Activated naive CD4-positive, alpha-beta T cell treated with anti-CD3 and anti-CD28 coated beads, Interleukin-2, amount 50 U/mL, for 72 hours (primary cell): ENCODE data around the gene SGIP1. TPM values are rescaled to one million over a fixed set of nuclear protein-coding genes. Genes with fewer than 3 reads are reported as not detected.
A peak's percentile ranks its signal among the peaks of the same experiment; 100 is the strongest.
"Not testable (repeated sequence)": the region's sequence is repeated elsewhere in the genome, so short reads cannot be mapped to it uniquely, and the experiment has no call there.

Experiments used
- ATAC-seq, 2 donors: fragments of 150-1000 bp; cut with Tn5 transposase; 2 replicates each; pipeline ENCODE4 v1.10.0; 2021; ENCODE audit warnings: mild to moderate bottlenecking in 2 of 2, moderate library complexity in 2 of 2
- DNase-seq, 2 donors: peaks; one replicate each; pipeline ENCODE4 v3.0.0; 2021 to 2022; ENCODE audit warnings: low spot score in 2 of 2
- H3K27ac Mint-ChIP-seq, 2 donors: one replicate each; pipeline ENCODE4 v1.8.0; 2022; ENCODE audit warnings: mild to moderate bottlenecking in 2 of 2, mixed read lengths in 2 of 2
- H3K36me3 Mint-ChIP-seq, 2 donors: one replicate each; pipeline ENCODE4 v1.8.0; 2022; ENCODE audit warnings: mixed read lengths in 2 of 2
- H3K9me3 Mint-ChIP-seq, 2 donors: one replicate each; pipeline ENCODE4 v1.8.0; 2022; ENCODE audit warnings: mixed read lengths in 2 of 2
- total RNA-seq, 2 donors: library from RNA; stranded (reverse); gene quantifications; one replicate each; pipeline ENCODE4 v1.2.3, GENCODE V29; 2022

SGIP1 gene
- total RNA-seq, 2 donors from 2014 or later: not detected

- Mint-ChIP-seq H3K9me3 (no peaks in the 10 kb centered on the region), H3K36me3 (no peaks in the 10 kb centered on the region), H3K27ac (no peak overlapping the region)
- DNase-seq (no peak), ATAC-seq (no peak)
These were observed 37.8 kb downstream of the SGIP1 start for GRCh38 chr1:66571789-66572188.

DNA sequence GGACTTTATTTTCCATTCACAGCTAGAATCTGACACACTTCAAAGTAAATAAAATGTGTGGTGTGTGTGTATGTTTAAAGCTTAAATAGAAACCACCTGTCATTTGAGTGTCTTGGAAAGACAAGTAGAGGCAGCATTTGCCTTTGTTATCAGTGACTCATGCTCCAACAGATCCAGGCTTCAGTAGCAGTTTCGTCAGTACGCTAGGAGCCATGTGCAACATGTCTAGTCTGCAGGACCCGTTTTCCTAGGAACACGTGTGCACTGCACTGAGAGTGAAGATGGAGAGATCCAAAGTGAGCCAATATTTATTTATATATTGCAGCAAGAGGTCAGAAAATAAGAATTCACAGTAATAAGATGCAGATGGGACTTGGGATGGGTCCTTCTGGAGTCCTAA lies 41.8 kb downstream of the SGIP1 start:
- DNase-seq (no peak), ATAC-seq (no peak)
- no peaks in the 10 kb centered on the region for H3K36me3 Mint-ChIP-seq
- no peaks in the 10 kb centered on the region for H3K9me3 Mint-ChIP-seq
- no peak overlapping the region for H3K27ac Mint-ChIP-seq

GRCh38 chr1:66576645-66577044 lies 42.7 kb downstream of the SGIP1 start:
- Mint-ChIP-seq H3K36me3 (no peaks in the 10 kb centered on the region), H3K27ac (no peak overlapping the region), H3K9me3 (no peaks in the 10 kb centered on the region)
- DNase-seq (no peak), ATAC-seq (no peak)

- ATAC-seq: no peak
- Mint-ChIP-seq H3K9me3 (no peaks in the 10 kb centered on the region), H3K27ac (no peak overlapping the region), H3K36me3 (no peaks in the 10 kb centered on the region)
- DNase-seq: no peak
These were observed 44.9 kb downstream of the SGIP1 start for GRCh38 chr1:66578841-66579240.

DNA sequence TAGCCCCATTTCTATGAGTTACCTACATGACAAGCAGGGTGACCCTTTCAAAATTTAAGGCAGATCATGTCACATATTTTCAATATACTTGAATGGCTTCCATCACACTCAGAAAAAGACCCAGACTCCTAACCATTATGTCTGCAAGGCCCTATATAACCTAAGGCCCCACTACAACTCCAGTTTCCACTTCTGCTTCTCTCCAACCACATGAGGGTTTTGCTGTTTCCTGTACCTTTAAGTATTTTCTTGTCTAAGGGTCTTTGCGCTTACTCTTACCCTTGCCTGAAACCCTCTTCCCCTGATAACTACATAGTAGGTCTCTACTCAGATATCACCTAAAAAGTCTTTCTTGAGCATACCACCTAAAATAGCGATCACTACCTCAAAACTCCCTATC lies 46.1 kb downstream of the SGIP1 start:
- ATAC-seq: no peak
- Mint-ChIP-seq H3K9me3 (no peaks in the 10 kb centered on the region), H3K36me3 (no peaks in the 10 kb centered on the region), H3K27ac (no peak overlapping the region)
- DNase-seq: no peak

GRCh38 chr1:66583021-66583420 lies 49.1 kb downstream of the SGIP1 start:
- Mint-ChIP-seq H3K9me3 (no peaks in the 10 kb centered on the region), H3K36me3 (no peaks in the 10 kb centered on the region), H3K27ac (no peak overlapping the region)
- ATAC-seq (no peak), DNase-seq (no peak)

- no peak overlapping the region for H3K27ac Mint-ChIP-seq
- no peaks in the 10 kb centered on the region for H3K36me3 Mint-ChIP-seq
These were observed 51.0 kb downstream of the SGIP1 start for GRCh38 chr1:66585002-66585401.

DNA sequence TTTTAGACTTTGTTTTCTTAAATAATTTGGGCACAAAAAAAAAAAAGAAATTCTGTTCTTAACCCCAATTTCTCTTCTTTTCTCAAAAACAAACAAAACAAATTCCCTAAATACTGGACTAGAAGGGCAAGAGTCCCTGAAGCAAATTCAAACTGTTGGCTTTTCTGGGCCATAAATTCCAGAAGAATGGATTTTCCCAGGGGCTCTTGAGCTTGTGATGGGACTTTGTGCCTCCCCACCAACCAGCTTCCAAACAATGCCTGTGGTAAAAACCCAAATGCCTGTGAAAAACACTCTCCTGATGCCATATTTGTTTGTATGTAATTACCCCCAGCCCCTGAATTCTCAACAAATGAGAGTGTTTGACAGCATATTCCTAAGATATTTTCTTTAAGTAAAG lies 55.4 kb downstream of the SGIP1 start:
- Mint-ChIP-seq H3K9me3 (no peaks in the 10 kb centered on the region), H3K27ac (no peak overlapping the region), H3K36me3 (no peaks in the 10 kb centered on the region)
- ATAC-seq (no peak), DNase-seq (no peak)

More at GRCh38 chr1:66585002-66585401, 51.0 kb downstream of the SGIP1 start:
- no peaks in the 10 kb centered on the region for H3K9me3 Mint-ChIP-seq
- DNase-seq (no peak), ATAC-seq (no peak)

- not testable (repeated sequence) for H3K36me3 Mint-ChIP-seq, DNase-seq, H3K9me3 Mint-ChIP-seq, ATAC-seq, H3K27ac Mint-ChIP-seq
These were observed 58.2 kb downstream of the SGIP1 start for GRCh38 chr1:66592106-66592507.

DNA sequence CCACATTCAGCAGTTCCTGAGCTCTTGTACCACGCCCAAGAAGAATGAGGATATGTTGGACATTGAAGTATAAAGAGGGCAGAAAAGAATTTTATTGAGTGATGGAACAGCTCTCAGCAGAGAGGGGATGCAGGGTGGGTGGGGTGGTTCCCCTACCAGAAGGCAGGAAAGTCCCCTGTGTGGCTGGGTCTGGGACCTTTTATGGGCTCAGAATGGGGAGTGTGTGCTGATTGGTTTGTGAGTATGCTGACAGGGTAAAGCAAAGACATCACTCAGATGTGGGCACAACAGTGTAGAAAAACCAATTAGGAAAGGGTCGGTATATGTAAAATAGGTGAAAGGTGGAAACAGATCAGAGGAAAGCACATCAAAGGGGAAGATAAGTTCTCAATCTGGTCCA lies 62.2 kb downstream of the SGIP1 start:
- ATAC-seq (no peak), DNase-seq (no peak)
- Mint-ChIP-seq H3K36me3 (no peaks in the 10 kb centered on the region), H3K27ac (no peak overlapping the region), H3K9me3 (peaks cover 0 to 5% of the 10 kb centered on the region in 2 donors)

GRCh38 chr1:66597500-66597899 lies 63.5 kb downstream of the SGIP1 start:
- Mint-ChIP-seq H3K36me3 (no peaks in the 10 kb centered on the region), H3K27ac (no peak overlapping the region), H3K9me3 (peaks cover 0 to 5% of the 10 kb centered on the region in 2 donors)
- DNase-seq: no peak
- ATAC-seq: no peak

- peaks cover 0 to 5% of the 10 kb centered on the region in 2 donors for H3K9me3 Mint-ChIP-seq
- no peaks in the 10 kb centered on the region for H3K36me3 Mint-ChIP-seq
- no peak for ATAC-seq
- no peak overlapping the region for H3K27ac Mint-ChIP-seq
- no peak for DNase-seq
These were observed 64.7 kb downstream of the SGIP1 start for GRCh38 chr1:66598670-66599069.

- H3K27ac Mint-ChIP-seq: no peak overlapping the region
- DNase-seq (no peak), ATAC-seq (no peak)
- H3K9me3 Mint-ChIP-seq: peaks cover 0 to 5% of the 10 kb centered on the region in 2 donors
- H3K36me3 Mint-ChIP-seq: no peaks in the 10 kb centered on the region
These were observed 65.4 kb downstream of the SGIP1 start for GRCh38 chr1:66599346-66599745.

GRCh38 chr1:66599899-66600737 lies 66.2 kb downstream of the SGIP1 start:
- DNase-seq (no peak), ATAC-seq (no peak)
- H3K9me3 Mint-ChIP-seq: peaks cover 0 to 5% of the 10 kb centered on the region in 2 donors
- H3K36me3 Mint-ChIP-seq: no peaks in the 10 kb centered on the region
- no peak overlapping the region for H3K27ac Mint-ChIP-seq

DNA sequence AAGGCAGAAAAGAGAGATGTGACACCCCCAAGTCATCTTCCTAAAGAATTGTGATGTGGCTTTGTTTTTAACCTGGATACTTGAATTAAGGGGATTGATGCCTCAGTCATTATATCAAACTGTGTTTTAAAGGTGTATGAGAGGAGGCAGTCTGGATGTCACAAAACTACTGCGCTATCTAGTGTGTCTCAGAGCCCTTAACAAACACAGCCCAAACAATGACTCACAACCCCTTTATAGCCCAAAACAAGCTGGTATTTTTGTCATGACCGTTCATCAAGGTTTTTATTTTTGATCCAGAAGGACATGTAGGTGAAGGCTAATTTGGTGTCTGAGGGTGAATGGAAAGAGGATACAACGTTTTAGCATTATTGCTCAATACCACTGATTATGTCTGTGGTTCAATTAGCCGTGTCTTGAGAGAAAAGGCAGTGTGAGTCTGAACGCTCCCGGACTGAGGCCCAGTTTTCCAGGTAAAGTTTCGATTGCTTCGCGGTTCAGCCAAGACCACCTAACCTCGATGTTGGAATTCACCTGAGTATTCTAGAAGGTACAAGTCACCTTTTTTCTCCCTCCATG lies 71.6 kb downstream of the SGIP1 start:
- no peaks in the 10 kb centered on the region for H3K36me3 Mint-ChIP-seq
- ATAC-seq (no peak), DNase-seq (no peak)
- H3K9me3 Mint-ChIP-seq: no peaks in the 10 kb centered on the region
- H3K27ac Mint-ChIP-seq: no peak overlapping the region

- ATAC-seq (no peak), DNase-seq (no peak)
- Mint-ChIP-seq H3K27ac (no peak overlapping the region), H3K9me3 (no peaks in the 10 kb centered on the region), H3K36me3 (no peaks in the 10 kb centered on the region)
These were observed 72.6 kb downstream of the SGIP1 start for GRCh38 chr1:66606362-66607065.

GRCh38 chr1:66607458-66607857 lies 73.5 kb downstream of the SGIP1 start:
- H3K9me3 Mint-ChIP-seq: no peaks in the 10 kb centered on the region
- H3K36me3 Mint-ChIP-seq: no peaks in the 10 kb centered on the region
- no peak overlapping the region for H3K27ac Mint-ChIP-seq
- no peak for DNase-seq
- peak in 1 of 2 donors; percentile 37 for ATAC-seq
